Occipital lobe (tissue), 2 donors: ENCODE measurements around the gene THOC5. TPM values are rescaled to one million over a fixed set of nuclear protein-coding genes. Genes with fewer than 3 reads are reported as not detected.

Source experiments
- DNase-seq: peaks from one replicate; lab custom pipeline; 2025; lab: John Stamatoyannopoulos, UW
- total RNA-seq: library from RNA; depleted of rRNA; stranded (reverse); fragments of >200 nt; gene quantifications from one replicate; pipeline ENCODE4 v1.2.3, GENCODE V29; 2014

THOC5 gene
- total RNA-seq, 1 donor from 2014 or later = 33.5 TPM

GRCh38 chr22:29478326-29479276, 75.0 kb downstream of the THOC5 start:
- no peak for DNase-seq

- DNase-seq = no peak
These were observed 75.7 kb downstream of the THOC5 start for GRCh38 chr22:29477723-29478318.

GRCh38 chr22:29476116-29476515, 77.4 kb downstream of the THOC5 start:
- no peak for DNase-seq

GRCh38 chr22:29475550-29475949, 78.0 kb downstream of the THOC5 start:
- DNase-seq = no peak

- no peak for DNase-seq
These were observed 80.6 kb downstream of the THOC5 start for GRCh38 chr22:29473001-29473400.

GRCh38 chr22:29470159-29470855, 83.2 kb downstream of the THOC5 start:
- peak; percentile 55 for DNase-seq

GRCh38 chr22:29469755-29470154, 83.8 kb downstream of the THOC5 start:
- no peak for DNase-seq

- no peak for DNase-seq
These were observed 89.0 kb downstream of the THOC5 start for GRCh38 chr22:29464581-29464980.

GRCh38 chr22:29463629-29464028, 89.9 kb downstream of the THOC5 start:
- no peak for DNase-seq

- DNase-seq = no peak
These were observed 92.3 kb downstream of the THOC5 start for GRCh38 chr22:29461263-29461662.

- DNase-seq = no peak
These were observed 93.8 kb downstream of the THOC5 start for GRCh38 chr22:29459773-29460172.

- DNase-seq = no peak
These were observed 95.0 kb downstream of the THOC5 start for GRCh38 chr22:29458551-29458950.

GRCh38 chr22:29457730-29458129, 95.8 kb downstream of the THOC5 start:
- DNase-seq = no peak

- no peak for DNase-seq
These were observed 97.3 kb downstream of the THOC5 start for GRCh38 chr22:29456211-29456671.

Other genes starting within 250 kb of the THOC5 start
- gene GAS2L1, start 247.1 kb downstream of the THOC5 start, total RNA-seq = 7.3 TPM
- 15.0 TPM for gene RASL10A, start 238.1 kb downstream of the THOC5 start, total RNA-seq
- 37.1 TPM for gene AP1B1, start 165.2 kb downstream of the THOC5 start, total RNA-seq
- not detected for gene RFPL1, start 115.2 kb downstream of the THOC5 start, total RNA-seq
- gene NEFH, start 73.5 kb downstream of the THOC5 start, total RNA-seq = 0.47 TPM
- gene NIPSNAP1, start 27.4 kb upstream of the THOC5 start, total RNA-seq = 65.4 TPM
- gene NF2, start 49.9 kb upstream of the THOC5 start, total RNA-seq = 41.6 TPM
- gene CABP7, start 166.2 kb upstream of the THOC5 start, total RNA-seq = 1.1 TPM
- gene ZMAT5, start 213.2 kb upstream of the THOC5 start, total RNA-seq = 10.3 TPM
- 35.7 TPM for gene UQCR10, start 213.6 kb upstream of the THOC5 start, total RNA-seq